ENCODE results near the gene CNOT4. TPM values are rescaled to one million over a fixed set of nuclear protein-coding genes. Genes with fewer than 3 reads are reported as not detected.
"Not testable (repeated sequence)": the region's sequence is repeated elsewhere in the genome, so short reads cannot be mapped to it uniquely, and the experiment has no call there.

CNOT4 gene
- polyA plus RNA-seq, 4 donors: 29.2 to 40.1 (median 34.9) TPM

GRCh38 chr7:135334830-135335543 lies 174.9 kb downstream of the CNOT4 start:
- DNase-seq (ENCODE audit: low read depth in 4 of 4, low spot score in 3 of 4): no peak

GRCh38 chr7:135333946-135334345 lies 176.0 kb downstream of the CNOT4 start:
- DNase-seq (ENCODE audit: low read depth in 4 of 4, low spot score in 3 of 4): no peak

GRCh38 chr7:135333200-135333599 lies 176.7 kb downstream of the CNOT4 start:
- no peak for DNase-seq (ENCODE audit: low read depth in 4 of 4, low spot score in 3 of 4)

- no peak for DNase-seq (ENCODE audit: low read depth in 4 of 4, low spot score in 3 of 4)
These were observed 179.8 kb downstream of the CNOT4 start for GRCh38 chr7:135330088-135330487.

GRCh38 chr7:135328526-135328925 lies 181.4 kb downstream of the CNOT4 start:
- DNase-seq (ENCODE audit: low read depth in 4 of 4, low spot score in 3 of 4): no peak

- DNase-seq (ENCODE audit: low read depth in 4 of 4, low spot score in 3 of 4): no peak
These were observed 181.8 kb downstream of the CNOT4 start for GRCh38 chr7:135328053-135328452.

GRCh38 chr7:135327458-135327857 lies 182.4 kb downstream of the CNOT4 start:
- DNase-seq (ENCODE audit: low read depth in 4 of 4, low spot score in 3 of 4): no peak

GRCh38 chr7:135326636-135327280 lies 183.1 kb downstream of the CNOT4 start:
- DNase-seq (ENCODE audit: low read depth in 4 of 4, low spot score in 3 of 4): no peak

- DNase-seq (ENCODE audit: low read depth in 4 of 4, low spot score in 3 of 4): no peak
These were observed 187.1 kb downstream of the CNOT4 start for GRCh38 chr7:135322571-135323340.

GRCh38 chr7:135321556-135321955 lies 188.3 kb downstream of the CNOT4 start:
- no peak for DNase-seq (ENCODE audit: low read depth in 4 of 4, low spot score in 3 of 4)

- not testable (repeated sequence) for DNase-seq (ENCODE audit: low read depth in 4 of 4, low spot score in 3 of 4)
These were observed 188.9 kb downstream of the CNOT4 start for GRCh38 chr7:135320953-135321352.

- DNase-seq (ENCODE audit: low read depth in 4 of 4, low spot score in 3 of 4): no peak
These were observed 189.6 kb downstream of the CNOT4 start for GRCh38 chr7:135320268-135320667.

- no peak for DNase-seq (ENCODE audit: low read depth in 4 of 4, low spot score in 3 of 4)
These were observed 192.1 kb downstream of the CNOT4 start for GRCh38 chr7:135317676-135318325.

- no peak for DNase-seq (ENCODE audit: low read depth in 4 of 4, low spot score in 3 of 4)
These were observed 193.1 kb downstream of the CNOT4 start for GRCh38 chr7:135316648-135317313.

GRCh38 chr7:135313971-135314370 lies 195.9 kb downstream of the CNOT4 start:
- no peak for DNase-seq (ENCODE audit: low read depth in 4 of 4, low spot score in 3 of 4)

Other genes starting within 250 kb of the CNOT4 start
- 10 to 100 TPM; 48.6 to 71.4 (median 69.6) TPM for gene NUP205, start 47.8 kb upstream of the CNOT4 start, polyA plus RNA-seq (ENCODE audit: insufficient read length in 4 of 4)
- 10 to 100 TPM; 55.0 to 90.9 (median 82.5) TPM for gene STMP1, start 152.4 kb upstream of the CNOT4 start, polyA plus RNA-seq (ENCODE audit: insufficient read length in 4 of 4)
- gene SLC13A4, start 218.1 kb upstream of the CNOT4 start, polyA plus RNA-seq (ENCODE audit: insufficient read length in 4 of 4): 1 to 10 TPM in 3 of 4 donors, under 1 TPM in 1; 0.85 to 3.1 (median 2.1) TPM
- under 1 TPM in 1 of 4 donors, not detected in 3; 0.17 TPM for gene FAM180A, start 238.7 kb upstream of the CNOT4 start, polyA plus RNA-seq (ENCODE audit: insufficient read length in 4 of 4)